Subcutaneous abdominal adipose tissue (tissue), 5 donors: ENCODE measurements around the gene USP21.

Experiments
- H3K27ac ChIP-seq: one replicate; pipeline ENCODE4 v1.7.0; 2013; ENCODE audit warnings: low read depth, mild to moderate bottlenecking, inconsistent platforms, low read length, moderate library complexity
- H3K27me3 ChIP-seq, 5 donors: one replicate each; pipeline ENCODE4 v1.7.0; 2013; ENCODE audit warnings: low read length in 5 of 5, inconsistent platforms in 1 of 5; ENCODE audit not compliant: control insufficient read depth in 5 of 5, insufficient read depth in 4 of 5
- H3K36me3 ChIP-seq, 5 donors: one replicate each; pipeline ENCODE4 v1.7.0; 2013; ENCODE audit warnings: low read length in 5 of 5; ENCODE audit not compliant: control insufficient read depth in 5 of 5, insufficient read depth in 5 of 5
- H3K4me1 ChIP-seq, 5 donors: one replicate each; pipeline ENCODE4 v1.7.0; 2013; ENCODE audit warnings: low read length in 5 of 5, mild to moderate bottlenecking in 3 of 5, moderate library complexity in 1 of 5; ENCODE audit not compliant: control insufficient read depth in 5 of 5, insufficient read depth in 5 of 5
- H3K4me3 ChIP-seq, 5 donors: one replicate each; pipeline ENCODE4 v1.7.0; 2013; ENCODE audit warnings: low read length in 5 of 5, low read depth in 1 of 5
- H3K9ac ChIP-seq, 5 donors: one replicate each; pipeline ENCODE4 v1.7.0; 2013; ENCODE audit warnings: low read length in 5 of 5, mild to moderate bottlenecking in 4 of 5, moderate library complexity in 3 of 5
- H3K9me3 ChIP-seq, 5 donors: one replicate each; pipeline ENCODE4 v1.7.0; 2013; ENCODE audit warnings: low read length in 5 of 5; ENCODE audit not compliant: control insufficient read depth in 5 of 5
- donor health status: healthy.
- donor health status: healthy.
- donor health status: healthy.
- donor health status: healthy.
- donor health status: healthy.

Gene USP21

GRCh38 chr1:161165742-161166668 is 6.7 kb downstream of the USP21 start, which contains the start of gene PPOX:
PPOX (plus strand) TSS chr1:161166426; CDS start chr1:161166848, 422 bp downstream.
- Histone ChIP-seq H3K9me3 (no peaks in the 10 kb centered on the region), H3K4me3 (peak within 1 kb of the TSS; percentile 84 to 96 (median 93)), H3K4me1 (peaks cover 5 to 41% (median 23%) of the 10 kb centered on the region in 5 donors), H3K27ac (peak within 1 kb of the TSS; percentile 85), H3K36me3 (peaks cover 0 to 67% (median 48%) of the 10 kb centered on the region in 5 donors), H3K9ac (peak within 1 kb of the TSS; percentile 71 to 91 (median 85)), H3K27me3 (no peaks in the 10 kb centered on the region)

GRCh38 chr1:161166669-161167548 is 7.6 kb downstream of the USP21 start:
- H3K9ac ChIP-seq, result peak overlapping the region; percentile 71 to 91 (median 85)
- H3K27ac ChIP-seq, result peak overlapping the region; percentile 85
- no peaks in the 10 kb centered on the region for H3K27me3 ChIP-seq
- peaks cover 0 to 70% (median 52%) of the 10 kb centered on the region in 5 donors for H3K36me3 ChIP-seq
- H3K9me3 ChIP-seq, result no peaks in the 10 kb centered on the region
- H3K4me1 ChIP-seq, result peaks cover 3 to 40% (median 23%) of the 10 kb centered on the region in 5 donors
- peak overlapping the region; percentile 84 to 96 (median 93) for H3K4me3 ChIP-seq

GRCh38 chr1:161168906-161169305 is 9.6 kb downstream of the USP21 start:
- peaks cover 10 to 57% (median 42%) of the 10 kb centered on the region in 5 donors for H3K4me1 ChIP-seq
- H3K9ac ChIP-seq, result peak overlapping the region in 1 of 5 donors; percentile 9
- no peaks in the 10 kb centered on the region for H3K27me3 ChIP-seq
- no peak overlapping the region for H3K27ac ChIP-seq
- peaks cover 0 to 70% (median 50%) of the 10 kb centered on the region in 5 donors for H3K36me3 ChIP-seq
- H3K4me3 ChIP-seq, result no peak overlapping the region
- no peaks in the 10 kb centered on the region for H3K9me3 ChIP-seq

- Histone ChIP-seq H3K27ac (no peak overlapping the region), H3K36me3 (peaks cover 5 to 77% (median 60%) of the 10 kb centered on the region in 5 donors), H3K27me3 (no peaks in the 10 kb centered on the region), H3K9me3 (no peaks in the 10 kb centered on the region), H3K4me1 (peaks cover 10 to 52% (median 36%) of the 10 kb centered on the region in 5 donors), H3K4me3 (no peak overlapping the region), H3K9ac (peak overlapping the region in 2 of 5 donors; percentile 10 to 39)
These were observed 11.9 kb downstream of the USP21 start for GRCh38 chr1:161171191-161171590.

GRCh38 chr1:161171696-161172095 is 12.4 kb downstream of the USP21 start:
- H3K4me3 ChIP-seq, result no peak overlapping the region
- H3K9me3 ChIP-seq, result no peaks in the 10 kb centered on the region
- peak overlapping the region in 1 of 5 donors; percentile 39 for H3K9ac ChIP-seq
- H3K27me3 ChIP-seq, result no peaks in the 10 kb centered on the region
- peak overlapping the region; percentile 85 for H3K27ac ChIP-seq
- H3K36me3 ChIP-seq, result peaks cover 5 to 77% (median 60%) of the 10 kb centered on the region in 5 donors
- H3K4me1 ChIP-seq, result peaks cover 13 to 52% (median 37%) of the 10 kb centered on the region in 5 donors

GRCh38 chr1:161172349-161172748 is 13.0 kb downstream of the USP21 start:
- peaks cover 5 to 77% (median 60%) of the 10 kb centered on the region in 5 donors for H3K36me3 ChIP-seq
- no peaks in the 10 kb centered on the region for H3K27me3 ChIP-seq
- H3K9me3 ChIP-seq, result no peaks in the 10 kb centered on the region
- H3K4me3 ChIP-seq, result no peak overlapping the region
- H3K27ac ChIP-seq, result peak overlapping the region; percentile 85
- H3K9ac ChIP-seq, result peak overlapping the region in 2 of 5 donors; percentile 1 to 66
- peaks cover 11 to 50% (median 36%) of the 10 kb centered on the region in 5 donors for H3K4me1 ChIP-seq

- peaks cover 5 to 77% (median 60%) of the 10 kb centered on the region in 5 donors for H3K36me3 ChIP-seq
These were observed 13.6 kb downstream of the USP21 start for GRCh38 chr1:161172776-161173376.

GRCh38 chr1:161173711-161174110 is 14.4 kb downstream of the USP21 start:
- H3K9me3 ChIP-seq, result no peaks in the 10 kb centered on the region
- no peak overlapping the region for H3K4me3 ChIP-seq
- no peak overlapping the region for H3K9ac ChIP-seq
- H3K27ac ChIP-seq, result peak overlapping the region; percentile 68
- H3K4me1 ChIP-seq, result peaks cover 12 to 51% (median 42%) of the 10 kb centered on the region in 5 donors
- H3K36me3 ChIP-seq, result peaks cover 5 to 71% (median 60%) of the 10 kb centered on the region in 5 donors
- no peaks in the 10 kb centered on the region for H3K27me3 ChIP-seq

More at GRCh38 chr1:161172776-161173376, 13.6 kb downstream of the USP21 start:
- H3K27ac ChIP-seq, result peak overlapping the region; percentile 85
- peaks cover 12 to 49% (median 40%) of the 10 kb centered on the region in 5 donors for H3K4me1 ChIP-seq
- no peaks in the 10 kb centered on the region for H3K9me3 ChIP-seq
- H3K9ac ChIP-seq, result peak overlapping the region in 4 of 5 donors; percentile 21 to 66 (median 47)
- no peak overlapping the region for H3K4me3 ChIP-seq
- H3K27me3 ChIP-seq, result no peaks in the 10 kb centered on the region

GRCh38 chr1:161174911-161175310 is 15.6 kb downstream of the USP21 start:
- Histone ChIP-seq H3K27ac (no peak overlapping the region), H3K9me3 (no peaks in the 10 kb centered on the region), H3K36me3 (peaks cover 5 to 59% (median 50%) of the 10 kb centered on the region in 5 donors), H3K9ac (no peak overlapping the region), H3K27me3 (no peaks in the 10 kb centered on the region), H3K4me1 (peaks cover 12 to 51% (median 42%) of the 10 kb centered on the region in 5 donors), H3K4me3 (no peak overlapping the region)
